ENCODE results near the gene CBLL2. TPM values are rescaled to one million over a fixed set of nuclear protein-coding genes. Genes with fewer than 3 reads are reported as not detected.

CBLL2 gene
- total RNA-seq, 6 experiments from 2014 or later: not detected

DNA sequence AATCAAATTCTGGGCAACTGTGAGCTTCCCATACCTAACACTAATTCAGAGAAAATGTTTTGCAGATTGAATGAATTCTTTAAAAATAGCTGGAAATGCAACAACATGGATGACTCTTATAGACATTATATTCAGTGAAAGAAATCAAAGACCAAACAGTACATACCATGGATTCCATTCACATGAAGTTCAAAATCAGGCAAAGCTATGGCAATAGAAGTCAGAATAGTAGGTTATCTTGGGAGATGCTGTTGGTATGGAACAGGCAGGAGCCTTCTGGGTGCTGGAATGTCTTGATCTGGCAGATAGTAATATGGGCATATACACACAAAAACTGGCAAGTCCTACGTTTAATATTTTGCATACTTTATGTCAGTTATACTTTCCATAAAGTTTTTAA is 25.5 kb upstream of the CBLL2 start:
- no peaks in the 10 kb centered on the region for H3K9me3 ChIP-seq
- DNase-seq: no peak
- WGBS (ENCODE audit: insufficient coverage, low coverage, low lambda C conversion rate, missing lambda C conversion rate): 22% methylated on average over 1 of the region's 1 CpG
- H3K4me1 ChIP-seq: no peaks in the 10 kb centered on the region
- no peaks in the 10 kb centered on the region for H3K27me3 ChIP-seq
- TF ChIP-seq, protein P1, sequence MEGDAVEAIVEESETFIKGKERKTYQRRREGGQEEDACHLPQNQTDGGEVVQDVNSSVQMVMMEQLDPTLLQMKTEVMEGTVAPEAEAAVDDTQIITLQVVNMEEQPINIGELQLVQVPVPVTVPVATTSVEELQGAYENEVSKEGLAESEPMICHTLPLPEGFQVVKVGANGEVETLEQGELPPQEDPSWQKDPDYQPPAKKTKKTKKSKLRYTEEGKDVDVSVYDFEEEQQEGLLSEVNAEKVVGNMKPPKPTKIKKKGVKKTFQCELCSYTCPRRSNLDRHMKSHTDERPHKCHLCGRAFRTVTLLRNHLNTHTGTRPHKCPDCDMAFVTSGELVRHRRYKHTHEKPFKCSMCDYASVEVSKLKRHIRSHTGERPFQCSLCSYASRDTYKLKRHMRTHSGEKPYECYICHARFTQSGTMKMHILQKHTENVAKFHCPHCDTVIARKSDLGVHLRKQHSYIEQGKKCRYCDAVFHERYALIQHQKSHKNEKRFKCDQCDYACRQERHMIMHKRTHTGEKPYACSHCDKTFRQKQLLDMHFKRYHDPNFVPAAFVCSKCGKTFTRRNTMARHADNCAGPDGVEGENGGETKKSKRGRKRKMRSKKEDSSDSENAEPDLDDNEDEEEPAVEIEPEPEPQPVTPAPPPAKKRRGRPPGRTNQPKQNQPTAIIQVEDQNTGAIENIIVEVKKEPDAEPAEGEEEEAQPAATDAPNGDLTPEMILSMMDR (IDR thresholded peaks at IDR 0.05): no peak
- TF ChIP-seq POLR2A (IDR thresholded peaks at IDR 0.05): no peak
- no peaks in the 10 kb centered on the region for H3K36me3 ChIP-seq
- no peak overlapping the region for H3K4me3 ChIP-seq
- no peak overlapping the region for H3K27ac ChIP-seq
- no peak for ATAC-seq
- intact Hi-C loops (cut with DNase I): no loop called here

DNA sequence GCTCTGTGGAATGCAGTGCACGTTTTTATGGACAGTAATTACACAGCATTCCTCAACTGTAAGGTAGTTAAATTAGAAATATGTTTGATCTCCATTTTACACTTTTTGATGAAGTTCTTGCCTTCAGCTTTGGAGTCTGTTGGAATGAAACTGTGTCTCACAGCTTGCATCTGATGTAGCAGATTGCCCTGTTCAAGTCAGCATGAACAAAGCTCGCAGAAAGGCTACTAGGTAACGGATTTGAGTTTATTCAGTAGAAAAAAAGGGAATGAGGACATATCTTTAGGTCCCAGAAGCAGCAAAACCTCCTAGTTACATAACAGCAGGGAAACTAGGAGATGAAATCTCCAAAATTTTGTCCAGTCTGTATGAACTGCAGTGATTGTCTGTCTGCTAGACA is 24.3 kb upstream of the CBLL2 start:
- H3K9me3 ChIP-seq: no peaks in the 10 kb centered on the region
- WGBS (ENCODE audit: insufficient coverage, low coverage, low lambda C conversion rate, missing lambda C conversion rate): 15% methylated on average over 3 of the region's 3 CpGs
- TF ChIP-seq, protein P1 (IDR thresholded peaks at IDR 0.05): no peak
- no peak for TF ChIP-seq POLR2A (IDR thresholded peaks at IDR 0.05)
- DNase-seq (no peak), ATAC-seq (no peak)
- no peaks in the 10 kb centered on the region for H3K4me1 ChIP-seq
- no peak overlapping the region for H3K4me3 ChIP-seq
- H3K27ac ChIP-seq: no peak overlapping the region
- intact Hi-C loops (cut with DNase I): no loop called here
- peaks cover 0 to 3% of the 10 kb centered on the region in 2 donors for H3K27me3 ChIP-seq
- no peaks in the 10 kb centered on the region for H3K36me3 ChIP-seq

DNA sequence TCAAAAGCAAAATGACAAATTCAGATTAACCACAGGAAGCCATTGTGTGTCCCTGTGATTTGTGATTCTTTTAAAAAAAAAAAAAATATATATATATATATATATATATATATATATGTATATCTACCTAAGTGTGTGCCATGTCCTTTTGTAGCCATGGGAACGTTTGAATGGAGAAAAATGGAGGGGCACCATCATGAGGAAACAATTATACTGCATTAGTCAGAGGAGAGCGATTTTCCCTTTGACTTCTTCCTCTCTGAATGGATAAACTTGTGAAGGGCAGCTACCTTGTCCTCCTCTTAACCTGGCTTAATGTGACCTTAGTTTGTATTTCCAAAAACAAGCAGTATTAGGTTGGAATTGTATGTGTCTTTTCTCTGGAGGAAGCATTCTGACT is 23.3 kb upstream of the CBLL2 start:
- Histone ChIP-seq H3K9me3 (no peaks in the 10 kb centered on the region), H3K27me3 (peaks cover 0 to 3% of the 10 kb centered on the region in 2 donors), H3K36me3 (no peaks in the 10 kb centered on the region), H3K4me1 (no peaks in the 10 kb centered on the region), H3K4me3 (no peak overlapping the region), H3K27ac (no peak overlapping the region)
- ATAC-seq: no peak
- TF ChIP-seq, protein P1 (IDR thresholded peaks at IDR 0.05): no peak
- no peak for TF ChIP-seq POLR2A (IDR thresholded peaks at IDR 0.05)
- intact Hi-C loops (cut with DNase I): no loop called here
- DNase-seq: no peak
- 34% methylated on average over 2 of the region's 2 CpGs for WGBS (ENCODE audit: insufficient coverage, low coverage, low lambda C conversion rate, missing lambda C conversion rate)

DNA sequence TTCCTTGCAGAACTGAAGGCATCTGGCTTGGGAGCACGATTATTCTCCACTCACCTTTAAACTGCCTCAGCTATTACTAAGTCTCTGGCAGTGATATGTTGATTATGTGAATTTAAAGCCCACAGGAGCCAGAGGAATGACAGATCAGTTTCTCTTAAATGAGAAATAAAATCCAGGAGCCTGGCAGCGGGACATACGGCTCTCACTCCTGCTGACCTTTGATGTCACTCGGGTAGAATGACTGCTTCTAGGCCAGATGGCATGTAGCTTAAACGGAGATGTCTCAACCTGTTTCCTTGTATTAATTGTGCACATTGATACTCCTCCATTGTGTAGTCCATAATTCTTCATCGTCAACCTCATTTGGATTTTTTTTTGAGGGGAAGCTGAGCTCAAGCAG is 4.0 kb upstream of the CBLL2 start:
- no peak overlapping the region for H3K4me3 ChIP-seq
- no peaks in the 10 kb centered on the region for H3K36me3 ChIP-seq
- no peaks in the 10 kb centered on the region for H3K4me1 ChIP-seq
- no peaks in the 10 kb centered on the region for H3K9me3 ChIP-seq
- no peak for DNase-seq
- ATAC-seq: no peak
- H3K27me3 ChIP-seq: no peaks in the 10 kb centered on the region
- H3K27ac ChIP-seq: no peak overlapping the region
- TF ChIP-seq, protein P1 (IDR thresholded peaks at IDR 0.05): no peak
- no peak for TF ChIP-seq POLR2A (IDR thresholded peaks at IDR 0.05)
- WGBS (ENCODE audit: insufficient coverage, low coverage, low lambda C conversion rate, missing lambda C conversion rate): 35% methylated on average over 6 of the region's 6 CpGs
- intact Hi-C loops (cut with DNase I): no loop called here

DNA sequence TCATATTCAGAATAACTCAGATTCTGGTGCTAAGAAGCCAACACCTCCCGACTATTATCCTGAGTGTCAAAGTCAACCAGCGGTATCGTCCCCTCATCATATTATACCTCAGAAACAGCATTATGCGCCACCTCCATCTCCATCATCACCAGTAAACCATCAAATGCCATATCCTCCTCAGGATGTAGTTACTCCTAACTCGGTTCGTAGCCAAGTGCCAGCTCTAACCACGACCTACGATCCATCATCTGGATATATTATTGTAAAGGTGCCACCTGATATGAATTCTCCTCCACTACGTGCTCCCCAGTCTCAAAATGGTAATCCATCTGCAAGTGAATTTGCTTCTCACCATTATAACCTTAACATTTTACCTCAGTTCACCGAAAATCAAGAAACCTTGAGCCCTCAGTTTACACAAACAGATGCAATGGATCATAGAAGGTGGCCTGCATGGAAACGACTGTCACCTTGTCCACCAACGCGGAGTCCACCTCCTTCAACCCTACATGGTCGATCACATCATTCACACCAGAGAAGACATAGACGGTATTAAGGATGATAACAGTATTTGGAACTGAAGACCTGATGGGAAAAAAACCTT is 1.1 kb downstream of the CBLL2 start:
- 59% methylated on average over 15 of the region's 15 CpGs for WGBS (ENCODE audit: insufficient coverage, low coverage, low lambda C conversion rate, missing lambda C conversion rate)
- H3K4me1 ChIP-seq: no peaks in the 10 kb centered on the region
- DNase-seq (no peak), ATAC-seq (no peak)
- no peak overlapping the region for H3K4me3 ChIP-seq
- H3K9me3 ChIP-seq: no peaks in the 10 kb centered on the region
- no peak for TF ChIP-seq POLR2A (IDR thresholded peaks at IDR 0.05)
- TF ChIP-seq, protein P1 (IDR thresholded peaks at IDR 0.05): no peak
- no peaks in the 10 kb centered on the region for H3K27me3 ChIP-seq
- intact Hi-C loops (cut with DNase I): no loop called here
- H3K27ac ChIP-seq: no peak overlapping the region
- H3K36me3 ChIP-seq: no peaks in the 10 kb centered on the region
